Upper lobe of left lung (tissue), 4 donors: ENCODE data around the gene APBA1.

Experiments used
- POLR2A ChIP-seq, 4 donors: fragments of 450-650 bp; IDR thresholded peaks; one replicate each; pipeline ENCODE4 v1.5.1; 2016 to 2017; ENCODE audit warnings: antibody characterized with exemption in 4 of 4, mild to moderate bottlenecking in 2 of 4
- TF ChIP-seq, protein P1 (sequence below), 6 experiments: fragments of 450-650 bp in 4 of 6; fragments of 200-600 bp in 2 of 6; sonication (generic) in 2 of 6; IDR thresholded peaks; one replicate each; pipeline ENCODE4 v1.5.1; 2016 to 2019; ENCODE audit warnings: antibody characterized with exemption in 6 of 6

GRCh38 chr9:69526699-69527098 lies 145.5 kb downstream of the APBA1 start:
- TF ChIP-seq POLR2A (IDR thresholded peaks at IDR 0.05): no peak
- TF ChIP-seq, protein P1, sequence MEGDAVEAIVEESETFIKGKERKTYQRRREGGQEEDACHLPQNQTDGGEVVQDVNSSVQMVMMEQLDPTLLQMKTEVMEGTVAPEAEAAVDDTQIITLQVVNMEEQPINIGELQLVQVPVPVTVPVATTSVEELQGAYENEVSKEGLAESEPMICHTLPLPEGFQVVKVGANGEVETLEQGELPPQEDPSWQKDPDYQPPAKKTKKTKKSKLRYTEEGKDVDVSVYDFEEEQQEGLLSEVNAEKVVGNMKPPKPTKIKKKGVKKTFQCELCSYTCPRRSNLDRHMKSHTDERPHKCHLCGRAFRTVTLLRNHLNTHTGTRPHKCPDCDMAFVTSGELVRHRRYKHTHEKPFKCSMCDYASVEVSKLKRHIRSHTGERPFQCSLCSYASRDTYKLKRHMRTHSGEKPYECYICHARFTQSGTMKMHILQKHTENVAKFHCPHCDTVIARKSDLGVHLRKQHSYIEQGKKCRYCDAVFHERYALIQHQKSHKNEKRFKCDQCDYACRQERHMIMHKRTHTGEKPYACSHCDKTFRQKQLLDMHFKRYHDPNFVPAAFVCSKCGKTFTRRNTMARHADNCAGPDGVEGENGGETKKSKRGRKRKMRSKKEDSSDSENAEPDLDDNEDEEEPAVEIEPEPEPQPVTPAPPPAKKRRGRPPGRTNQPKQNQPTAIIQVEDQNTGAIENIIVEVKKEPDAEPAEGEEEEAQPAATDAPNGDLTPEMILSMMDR (IDR thresholded peaks at IDR 0.05): no peak
